Embryonic facial prominence (tissue), 1 donor: ENCODE data around the gene ZFP36L1.

Experiments
- DNase-seq: peaks from one replicate; pipeline ENCODE4 v3.0.0-alpha.2; 2016; ENCODE audit errors: extremely low spot score

Gene ZFP36L1

GRCh38 chr14:68762953-68763764, 29.7 kb downstream of the ZFP36L1 start:
- no peak for DNase-seq

DNA sequence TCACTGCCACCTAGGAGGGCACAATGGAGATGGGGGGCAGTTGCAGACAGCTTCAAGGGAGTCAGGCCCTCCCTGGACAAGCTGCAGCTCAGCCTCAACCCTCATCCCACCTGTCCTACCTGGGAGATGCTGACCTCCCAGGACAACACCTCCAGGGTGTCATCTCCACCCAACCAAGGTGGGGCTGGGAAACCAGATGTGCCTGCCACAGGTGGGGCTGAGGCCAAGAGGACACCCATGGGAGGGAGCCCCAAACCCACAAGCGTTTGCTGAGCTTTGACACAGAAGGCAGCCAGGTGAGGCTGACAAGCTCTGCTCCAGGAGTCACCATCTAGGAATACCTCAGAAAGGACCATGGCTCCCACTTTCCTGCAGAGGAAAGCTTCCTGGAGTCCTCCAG, 31.5 kb downstream of the ZFP36L1 start:
- no peak for DNase-seq

- DNase-seq, result no peak
Measured at GRCh38 chr14:68760761-68761160, 32.1 kb downstream of the ZFP36L1 start.

DNA sequence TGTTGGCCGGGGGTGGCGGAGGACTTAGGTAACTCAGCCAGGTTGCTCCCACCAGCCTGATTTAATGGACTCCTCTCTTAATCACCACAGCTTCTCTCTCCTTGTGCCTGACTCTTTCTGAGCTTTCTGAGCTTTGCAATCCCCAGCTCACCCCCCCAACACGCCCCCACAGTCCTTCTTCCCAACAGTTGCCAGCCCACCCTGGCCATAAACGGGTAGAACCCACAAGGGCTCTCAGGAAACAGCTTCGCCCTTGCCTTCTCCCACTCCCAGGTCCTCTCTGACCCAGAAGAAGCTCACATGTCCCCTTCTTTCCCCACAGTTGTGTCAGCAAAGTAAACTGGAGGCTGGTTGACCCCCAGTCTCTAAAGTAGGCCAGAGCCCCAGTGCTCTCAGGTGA, 32.9 kb downstream of the ZFP36L1 start:
- DNase-seq, result no peak

- DNase-seq, result no peak
Measured at GRCh38 chr14:68759017-68759560, 33.8 kb downstream of the ZFP36L1 start.

GRCh38 chr14:68758301-68758700, 34.6 kb downstream of the ZFP36L1 start:
- DNase-seq, result no peak

DNA sequence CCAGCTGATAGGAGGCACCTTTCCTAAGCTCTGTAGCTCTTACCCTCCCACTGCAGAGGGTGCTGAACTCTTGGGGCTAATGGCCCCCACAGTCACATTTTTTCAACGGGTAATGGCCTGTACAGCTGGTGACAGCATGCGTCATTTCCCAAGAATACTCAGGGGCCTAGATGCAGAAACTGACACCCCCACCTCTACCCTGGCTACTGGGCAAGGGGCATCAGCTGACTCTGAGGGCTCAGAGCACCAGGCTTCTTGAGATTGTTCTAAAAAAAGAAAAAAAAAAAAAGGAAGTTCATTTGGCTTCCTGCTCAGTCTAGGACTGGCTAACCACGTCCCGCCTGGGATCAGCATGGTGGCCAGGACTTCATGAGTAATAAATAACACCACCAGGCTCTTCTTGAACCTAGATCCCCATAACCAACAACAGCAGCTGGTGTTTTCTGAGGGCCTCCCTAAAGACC, 35.2 kb downstream of the ZFP36L1 start:
- DNase-seq, result no peak

DNA sequence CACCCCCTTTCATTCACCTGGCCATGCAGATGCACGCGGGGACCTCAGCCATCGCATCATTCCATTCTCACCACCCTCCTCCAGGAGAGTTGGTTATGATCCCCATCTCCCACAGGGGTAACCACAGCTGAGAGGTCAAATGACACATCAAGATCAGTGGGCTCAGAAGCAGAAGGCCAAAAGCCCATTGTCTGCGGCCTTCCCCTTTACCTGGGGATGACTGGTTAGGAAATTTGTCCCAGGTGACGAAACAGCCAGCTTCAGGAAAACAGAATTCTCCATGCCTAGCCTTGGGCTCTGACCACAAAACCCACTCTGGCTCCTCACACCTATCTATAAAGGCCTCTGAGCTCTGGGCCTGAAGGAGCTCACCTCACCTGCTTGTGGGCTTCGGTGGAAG, 36.1 kb downstream of the ZFP36L1 start:
- no peak for DNase-seq

DNA sequence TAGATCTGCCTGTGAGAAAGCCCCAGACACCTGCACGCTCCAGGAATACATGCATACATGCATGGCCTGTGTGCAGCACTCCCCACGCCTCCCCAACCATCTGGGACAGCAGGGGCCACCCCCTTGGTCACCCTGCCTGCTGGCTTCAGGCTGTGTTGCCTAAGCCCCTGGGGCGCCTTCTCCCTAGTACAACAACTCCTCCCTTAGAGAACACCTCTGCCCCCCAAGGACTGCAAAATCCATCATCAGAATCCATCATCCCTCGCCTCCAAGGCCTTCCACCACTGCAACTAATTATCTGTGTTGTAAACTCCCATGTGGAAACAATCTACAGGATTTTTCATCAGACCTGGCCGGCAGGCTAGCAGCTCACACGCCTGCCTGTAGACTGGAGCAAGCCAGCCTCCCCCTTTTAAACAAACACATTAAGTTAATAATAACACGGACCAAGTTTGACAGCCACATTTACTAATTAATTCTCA, 36.8 kb downstream of the ZFP36L1 start:
- DNase-seq, result no peak

DNA sequence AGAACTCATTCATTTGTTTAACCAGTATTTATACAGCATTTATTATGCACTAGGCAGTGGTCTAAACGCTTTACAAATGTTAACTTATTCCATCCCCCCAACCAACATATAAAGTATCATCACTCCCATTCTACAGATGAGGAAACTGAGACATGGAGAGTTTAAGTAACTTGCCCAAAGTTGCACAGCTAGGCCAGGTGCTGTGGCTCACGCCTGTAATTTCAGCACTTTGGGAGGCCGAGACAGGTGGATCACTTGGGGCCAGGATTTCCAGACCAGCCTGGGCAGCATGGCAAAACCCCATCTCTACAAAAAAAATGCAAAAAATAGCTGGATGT, 37.9 kb downstream of the ZFP36L1 start:
- no peak for DNase-seq

GRCh38 chr14:68753690-68754089, 39.2 kb downstream of the ZFP36L1 start:
- DNase-seq, result no peak

- no peak for DNase-seq
Measured at GRCh38 chr14:68752271-68753006, 40.4 kb downstream of the ZFP36L1 start.

DNA sequence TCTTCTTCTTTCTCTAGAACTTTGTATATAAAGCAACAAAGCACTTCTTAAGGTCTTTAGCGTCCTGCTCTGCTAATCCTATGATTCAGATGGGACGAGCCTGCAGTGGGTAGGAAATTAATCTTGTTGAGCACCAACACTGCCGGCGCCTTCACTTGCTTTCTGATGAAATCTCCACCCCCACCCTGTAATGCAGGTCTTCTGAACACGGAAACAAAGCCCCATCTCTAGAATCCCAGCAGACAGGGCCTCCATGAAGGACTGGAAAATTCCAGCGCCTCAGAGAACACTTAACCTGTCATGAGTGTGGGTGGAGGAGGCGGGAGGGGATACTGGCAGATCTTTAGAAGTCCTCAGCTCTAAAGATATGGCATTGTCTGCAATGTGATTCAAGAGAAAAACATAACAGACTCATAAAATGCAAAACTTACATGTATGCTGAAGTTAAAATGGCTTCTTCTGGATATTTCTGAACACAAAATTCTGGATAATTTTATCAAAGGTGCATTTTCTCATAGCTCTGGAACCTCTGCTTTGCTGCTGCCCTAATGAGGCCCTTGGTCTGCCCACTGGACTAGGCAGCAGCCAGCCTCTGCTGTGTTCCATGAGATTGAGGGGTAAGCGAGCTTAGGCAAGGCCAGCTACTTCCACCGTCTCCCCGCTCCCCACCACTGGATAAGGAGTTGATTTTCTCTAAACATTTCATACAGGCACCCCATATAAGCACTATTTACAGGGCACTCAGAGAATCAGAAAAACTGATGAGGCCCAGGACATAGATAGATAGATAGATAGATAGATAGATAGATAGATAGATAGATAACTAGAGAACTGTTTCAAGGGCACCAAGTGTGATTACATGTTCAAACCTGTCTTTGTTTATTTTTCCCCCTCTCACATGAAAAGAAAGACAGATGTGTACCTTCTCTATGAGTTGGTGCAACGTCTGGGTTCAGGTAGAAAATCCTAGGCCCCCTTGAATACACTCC, 43.1 kb downstream of the ZFP36L1 start:
- DNase-seq, result no peak

DNA sequence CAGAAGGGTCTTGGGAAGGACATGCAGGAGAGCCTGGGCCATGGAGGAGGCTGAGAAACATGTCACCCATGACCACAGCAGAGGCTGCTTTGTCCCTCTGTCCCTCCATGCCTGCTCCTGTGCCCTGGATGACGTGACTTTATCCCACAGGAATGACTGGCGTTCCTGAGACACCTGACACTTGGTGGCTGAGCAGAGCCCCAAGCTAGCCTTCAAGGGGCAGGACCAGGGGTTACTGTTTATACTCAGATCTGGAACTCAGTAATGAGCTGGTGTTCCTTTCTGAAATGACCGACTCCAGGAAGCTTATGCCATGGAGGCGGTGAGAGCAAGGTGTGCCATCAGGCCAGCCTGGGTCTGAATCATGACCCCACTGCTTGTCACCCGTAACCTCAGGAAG, 44.2 kb downstream of the ZFP36L1 start:
- DNase-seq, result no peak

- DNase-seq, result no peak
Measured at GRCh38 chr14:68748260-68748659, 44.6 kb downstream of the ZFP36L1 start.

- no peak for DNase-seq
Measured at GRCh38 chr14:68747393-68747792, 45.5 kb downstream of the ZFP36L1 start.

GRCh38 chr14:68744613-68745012, 48.3 kb downstream of the ZFP36L1 start:
- DNase-seq, result no peak

DNA sequence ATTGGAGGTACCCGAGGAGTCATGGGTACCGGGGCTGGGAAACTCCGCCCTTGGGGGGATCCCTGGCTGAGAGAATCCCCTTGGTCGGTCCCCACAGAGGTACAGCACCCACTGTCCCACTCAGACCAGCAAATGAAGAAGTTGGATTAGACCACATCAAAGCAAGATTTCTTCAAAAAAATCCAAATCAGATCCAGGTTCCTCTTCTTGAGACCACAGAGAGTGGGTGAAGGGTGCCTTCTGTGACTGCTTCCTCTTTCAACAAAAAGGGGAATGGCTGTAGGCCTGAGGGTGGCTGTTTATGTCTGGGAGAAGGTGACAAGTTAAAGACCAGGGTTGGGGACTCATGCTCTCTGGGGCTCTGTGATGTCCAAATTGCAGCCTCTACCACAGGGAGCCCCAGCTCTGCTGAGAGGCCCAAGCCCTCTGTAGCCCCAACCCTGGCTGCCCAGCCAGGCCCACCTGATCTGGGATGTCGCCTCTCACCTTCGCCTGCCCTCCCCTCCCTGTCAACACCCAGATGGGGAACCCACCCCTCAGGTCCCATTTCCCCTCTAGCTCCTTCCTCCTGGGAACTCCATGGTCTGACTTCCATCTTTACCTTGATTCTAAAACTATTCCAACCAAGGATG, 50.9 kb downstream of the ZFP36L1 start:
- DNase-seq, result no peak

DNA sequence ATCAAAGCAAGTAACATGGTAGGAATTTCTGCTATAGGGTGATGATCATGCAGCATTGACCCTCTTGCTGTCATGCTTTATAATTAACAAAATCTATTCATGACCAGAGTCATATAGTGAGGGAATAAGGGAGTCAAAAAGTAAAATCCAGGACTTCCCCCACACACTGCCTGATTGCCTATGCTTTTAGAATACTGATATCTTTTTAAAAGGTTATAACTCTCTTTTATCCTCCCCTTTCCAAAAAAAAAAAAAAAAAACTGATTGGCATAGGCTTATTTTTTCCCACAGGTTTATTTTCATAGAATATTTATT, 51.4 kb downstream of the ZFP36L1 start:
- no peak for DNase-seq

DNA sequence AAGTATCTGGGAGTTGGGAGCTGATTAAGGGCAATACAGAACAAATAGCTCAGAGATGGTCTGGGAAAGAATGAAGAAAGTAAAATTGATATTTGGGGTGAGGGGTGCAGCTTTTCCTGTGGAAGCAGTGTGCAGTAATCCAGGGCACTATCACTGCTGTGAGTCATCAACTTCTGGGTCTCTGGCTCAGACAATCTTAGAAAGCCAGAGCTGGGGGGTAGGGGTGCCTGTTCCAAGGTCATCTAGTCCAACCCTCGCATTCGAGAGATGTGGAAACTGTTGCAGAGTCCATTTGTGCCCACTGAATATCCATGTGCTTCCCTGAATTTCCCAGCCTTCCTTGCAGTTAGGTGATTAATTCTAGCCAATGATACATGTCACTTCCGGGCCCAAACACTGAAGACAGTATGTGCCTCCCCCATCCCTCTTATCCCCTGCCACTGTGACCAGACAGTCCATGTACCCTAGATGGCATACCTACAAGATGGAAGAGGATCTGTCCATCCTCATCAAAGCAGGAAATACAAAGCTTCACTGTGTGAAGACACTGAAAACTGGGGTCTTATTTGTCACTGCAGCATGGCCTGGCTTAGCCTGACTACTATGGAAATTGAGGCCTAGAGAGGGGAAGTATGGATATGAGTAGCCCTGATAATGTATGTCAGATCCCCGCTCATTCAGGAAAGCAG, 51.9 kb downstream of the ZFP36L1 start:
- DNase-seq, result no peak

DNA sequence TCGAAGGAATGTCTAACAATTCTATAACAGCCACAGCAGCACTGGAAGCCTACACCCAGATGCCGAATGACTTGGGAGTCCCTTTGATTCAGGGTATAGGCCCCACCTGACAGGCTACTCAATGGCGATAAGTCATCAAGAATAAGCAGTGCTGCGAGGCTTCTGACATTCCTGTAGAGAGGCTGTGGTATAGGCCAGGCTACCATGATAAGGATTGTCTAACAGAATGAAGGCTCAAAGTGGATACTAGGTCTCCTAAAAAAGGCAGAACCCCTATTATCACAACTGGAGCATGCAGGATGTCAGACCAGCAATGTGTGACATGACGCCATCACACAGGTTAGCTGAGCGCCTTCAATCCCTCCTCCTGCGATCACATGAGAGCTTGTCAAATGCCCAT, 53.2 kb downstream of the ZFP36L1 start:
- DNase-seq, result no peak
